WTC11 (cell line): ENCODE measurements around the gene CCM2. TPM values are rescaled to one million over a fixed set of nuclear protein-coding genes. Genes with fewer than 3 reads are reported as not detected.

ENCODE experiments used
- ATAC-seq: fragments of 200-7000 bp; cut with Tn5 transposase; 2 replicates; pipeline ENCODE4 v1.10.0; 2021; ENCODE audit warnings: mild to moderate bottlenecking, moderate library complexity
- CTCF ChIA-PET: fragments of 300-600 bp; sonication (Branson Sonifier 250); formaldehyde crosslinking; loops from one replicate; lab custom pipeline; 2021; ENCODE audit warnings: antibody characterized with exemption; lab: Charles Lee
- POLR2A ChIA-PET: fragments of 350-600 bp; sonication (Branson Sonifier 250); formaldehyde crosslinking; loops from one replicate; lab custom pipeline; 2021; ENCODE audit warnings: antibody characterized with exemption; lab: Charles Lee
- DNase-seq: peaks from one replicate; pipeline ENCODE4 v3.0.0; 2021; ENCODE audit warnings: low spot score
- H3K27ac Mint-ChIP-seq: 2 replicates; pipeline ENCODE4 v1.8.0; 2021; ENCODE audit warnings: mixed read lengths
- H3K27me3 Mint-ChIP-seq: 2 replicates; pipeline ENCODE4 v1.8.0; 2021; ENCODE audit warnings: low read depth, mild to moderate bottlenecking, moderate library complexity, mixed read lengths
- H3K36me3 Mint-ChIP-seq: 2 replicates; pipeline ENCODE4 v1.8.0; 2021; ENCODE audit warnings: mixed read lengths
- H3K4me1 Mint-ChIP-seq: 2 replicates; pipeline ENCODE4 v1.8.0; 2022; ENCODE audit warnings: mixed read lengths
- H3K4me3 Mint-ChIP-seq: 2 replicates; pipeline ENCODE4 v1.8.0; 2021; ENCODE audit warnings: mild to moderate bottlenecking, moderate library complexity, mixed read lengths
- H3K9me3 Mint-ChIP-seq: 2 replicates; pipeline ENCODE4 v1.8.0; 2021; ENCODE audit warnings: mixed read lengths
- ARID4B ChIP-seq: sonication (generic); formaldehyde crosslinking; IDR thresholded peaks from 2 replicates; pipeline ENCODE4 v1.8.0; 2023; ENCODE audit warnings: missing genetic modification reagents, mild to moderate bottlenecking, borderline replicate concordance
- ESRRA ChIP-seq: sonication (generic); formaldehyde crosslinking; IDR thresholded peaks from 2 replicates; pipeline ENCODE4 v1.8.1; 2022; ENCODE audit warnings: mild to moderate bottlenecking, missing genetic modification reagents, borderline replicate concordance
- FOXJ3 ChIP-seq: sonication (generic); formaldehyde crosslinking; IDR thresholded peaks from 2 replicates; pipeline ENCODE4 v1.9.0; 2021; ENCODE audit warnings: missing genetic modification reagents, mild to moderate bottlenecking, borderline replicate concordance
- FOXP1 ChIP-seq: sonication (generic); formaldehyde crosslinking; IDR thresholded peaks from 2 replicates; pipeline ENCODE4 v1.8.0; 2022; ENCODE audit warnings: missing genetic modification reagents, mild to moderate bottlenecking, moderate library complexity, borderline replicate concordance
- IRF1 ChIP-seq: sonication (generic); formaldehyde crosslinking; IDR thresholded peaks from 2 replicates; pipeline ENCODE4 v1.8.0; 2023; ENCODE audit warnings: missing genetic modification reagents
- OVOL2 ChIP-seq: fragments of 250-450 bp; sonication (Bioruptor Pico); IDR thresholded peaks from 2 replicates; pipeline ENCODE4 v1.9.0; 2021; ENCODE audit warnings: mild to moderate bottlenecking, borderline replicate concordance
- PREB ChIP-seq: sonication (generic); formaldehyde crosslinking; IDR thresholded peaks from 2 replicates; pipeline ENCODE4 v1.8.1; 2022; ENCODE audit warnings: mild to moderate bottlenecking, missing genetic modification reagents, moderate library complexity, borderline replicate concordance
- SMAD4 ChIP-seq: sonication (generic); formaldehyde crosslinking; IDR thresholded peaks from 2 replicates; pipeline ENCODE4 v1.8.0; 2022; ENCODE audit warnings: mild to moderate bottlenecking, missing genetic modification reagents
- STAT6 ChIP-seq: sonication (generic); formaldehyde crosslinking; conservative IDR thresholded peaks from 2 replicates; pipeline ENCODE4 v1.8.1; 2023; ENCODE audit warnings: mild to moderate bottlenecking, low read depth, missing genetic modification reagents, moderate library complexity
- TCF7 ChIP-seq: sonication (generic); formaldehyde crosslinking; IDR thresholded peaks from 2 replicates; pipeline ENCODE4 v1.8.0; 2022; ENCODE audit warnings: mild to moderate bottlenecking, low read depth, missing genetic modification reagents, moderate library complexity
- ZBTB43 ChIP-seq: sonication (generic); formaldehyde crosslinking; IDR thresholded peaks from 2 replicates; pipeline ENCODE4 v1.8.1; 2023; ENCODE audit warnings: mild to moderate bottlenecking, missing genetic modification reagents
- ZNF512 ChIP-seq: sonication (generic); formaldehyde crosslinking; IDR thresholded peaks from 2 replicates; pipeline ENCODE4 v1.8.1; 2022; ENCODE audit warnings: missing genetic modification reagents, borderline replicate concordance
- total RNA-seq: library from RNA; stranded (reverse); gene quantifications from 3 replicates; pipeline ENCODE4 v1.2.3, GENCODE V29; 2021

Gene CCM2
- total RNA-seq, 1 experiment from 2014 or later, result 32.7 TPM

- TF ChIP-seq FOXP1 (CRISPR knock-in tag), result no peak
- TF ChIP-seq IRF1 (CRISPR knock-in tag), result no peak
Measured at GRCh38 chr7:45026013-45026412, 26.0 kb downstream of the CCM2 start (continued).

GRCh38 chr7:45026984-45027773, 27.2 kb downstream of the CCM2 start:
- H3K9me3 Mint-ChIP-seq, result peaks cover 9% of the 10 kb centered on the region
- H3K4me1 Mint-ChIP-seq, result peaks cover 4% of the 10 kb centered on the region
- no peaks in the 10 kb centered on the region for H3K27me3 Mint-ChIP-seq
- peak overlapping the region; percentile 63 for H3K27ac Mint-ChIP-seq
- TF ChIP-seq FOXJ3 (no peak), TCF7 (CRISPR knock-in tag) (no peak), ZBTB43 (CRISPR knock-in tag) (no peak), STAT6 (no peak), PREB (no peak), ZNF512 (CRISPR knock-in tag) (no peak), IRF1 (CRISPR knock-in tag) (no peak)
- ATAC-seq (no peak), DNase-seq (no peak)
- ChIA-PET CTCF (no interaction called here), POLR2A (no interaction called here)
- no peak overlapping the region for H3K4me3 Mint-ChIP-seq
- peaks cover 19% of the 10 kb centered on the region for H3K36me3 Mint-ChIP-seq

GRCh38 chr7:45027774-45028114, 27.7 kb downstream of the CCM2 start:
- Mint-ChIP-seq H3K4me3 (no peak overlapping the region), H3K4me1 (peaks cover 4% of the 10 kb centered on the region), H3K27ac (peak overlapping the region; percentile 63), H3K27me3 (no peaks in the 10 kb centered on the region), H3K36me3 (peaks cover 19% of the 10 kb centered on the region), H3K9me3 (peaks cover 9% of the 10 kb centered on the region)
- DNase-seq (no peak), ATAC-seq (no peak)
- POLR2A ChIA-PET, result no interaction called here
- CTCF ChIA-PET, result no interaction called here
- TF ChIP-seq ESRRA (CRISPR knock-in tag) (no peak), SMAD4 (CRISPR knock-in tag) (no peak), OVOL2 (CRISPR knock-in tag) (no peak), ARID4B (no peak)
